ENCODE data around the gene ACBD4.

The ACBD4 gene

DNA sequence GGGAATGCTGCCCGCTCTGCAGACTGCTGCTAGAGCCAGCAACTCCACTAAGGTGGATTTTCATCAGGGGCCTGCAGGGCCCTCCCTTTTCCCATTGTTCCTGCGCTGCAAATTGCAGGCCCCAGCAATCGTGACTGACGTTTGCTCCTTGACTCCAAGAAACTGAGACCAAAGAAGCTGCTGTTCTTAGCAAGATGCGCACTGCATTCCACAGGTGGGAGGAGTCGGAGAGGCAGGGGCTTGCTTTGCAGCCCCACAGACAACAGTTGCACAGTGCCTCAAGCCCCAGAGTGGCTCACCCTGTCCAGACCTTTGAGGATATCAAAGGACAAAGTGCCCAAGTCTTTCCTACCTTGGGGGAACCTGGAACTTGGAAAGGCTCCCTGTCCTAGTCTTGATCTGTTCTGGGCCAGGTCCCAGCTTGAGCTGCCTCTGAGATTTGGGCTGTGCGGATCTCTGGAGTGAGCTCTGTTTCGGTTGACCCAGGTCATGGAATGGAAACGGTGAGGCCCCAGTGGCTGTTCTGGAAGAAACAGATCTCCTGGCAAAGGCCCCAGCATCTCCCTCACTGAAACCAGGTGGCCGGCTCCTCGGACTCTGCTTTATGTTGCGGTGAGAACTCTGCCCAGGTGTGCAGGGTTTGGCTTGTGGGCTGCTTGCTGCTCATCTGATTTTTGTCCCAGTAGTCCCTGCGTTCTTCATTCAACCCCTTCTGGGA is 28.0 kb upstream of the ACBD4 start:
- H3K27ac ChIP-seq = no peak overlapping the region
- no peak overlapping the region for H3K4me3 ChIP-seq
- no peak for DNase-seq (ENCODE audit: low read depth, low spot score)
- TF ChIP-seq POLR2AphosphoS5 (IDR thresholded peaks at IDR 0.05; ENCODE audit: borderline replicate concordance, low read depth, low read length) (no peak), FOXP2 (optimal IDR thresholded peaks at IDR 0.05; ENCODE audit: control extremely low read depth, extremely low read length, insufficient read depth) (no peak), EZH2 (IDR thresholded peaks at IDR 0.05) (no peak)
- H3K9ac ChIP-seq (ENCODE audit: insufficient read length) = no peak overlapping the region
- H3K9me3 ChIP-seq (ENCODE audit: low read depth, low read length) = no peaks in the 10 kb centered on the region
- peaks cover 60% of the 10 kb centered on the region for H3K36me3 ChIP-seq (ENCODE audit: insufficient read depth, low read length)

DNA sequence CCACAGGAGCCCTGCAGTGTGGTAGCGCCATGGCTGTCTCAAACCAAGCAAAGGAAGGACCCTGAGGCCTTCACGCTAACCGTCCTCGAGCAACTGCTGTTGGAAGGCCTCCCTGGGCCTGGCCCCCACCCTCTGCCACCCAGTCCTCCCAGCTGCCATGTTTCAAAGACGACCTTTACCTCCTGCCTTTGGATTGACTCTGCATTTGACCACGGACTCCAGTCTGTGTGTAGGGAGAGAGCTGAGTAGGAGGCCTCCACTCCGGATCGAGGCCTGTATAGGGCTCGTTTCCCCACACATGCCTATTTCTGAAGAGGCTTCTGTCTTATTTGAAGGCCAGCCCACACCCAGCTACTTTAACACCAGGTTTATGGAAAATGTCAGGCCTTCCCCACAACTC is 27.4 kb upstream of the ACBD4 start:
- DNase-seq (ENCODE audit: low read depth, low spot score) = no peak
- TF ChIP-seq FOXP2 (optimal IDR thresholded peaks at IDR 0.05; ENCODE audit: control extremely low read depth, extremely low read length, insufficient read depth) (no peak), POLR2AphosphoS5 (IDR thresholded peaks at IDR 0.05; ENCODE audit: borderline replicate concordance, low read depth, low read length) (no peak)

DNA sequence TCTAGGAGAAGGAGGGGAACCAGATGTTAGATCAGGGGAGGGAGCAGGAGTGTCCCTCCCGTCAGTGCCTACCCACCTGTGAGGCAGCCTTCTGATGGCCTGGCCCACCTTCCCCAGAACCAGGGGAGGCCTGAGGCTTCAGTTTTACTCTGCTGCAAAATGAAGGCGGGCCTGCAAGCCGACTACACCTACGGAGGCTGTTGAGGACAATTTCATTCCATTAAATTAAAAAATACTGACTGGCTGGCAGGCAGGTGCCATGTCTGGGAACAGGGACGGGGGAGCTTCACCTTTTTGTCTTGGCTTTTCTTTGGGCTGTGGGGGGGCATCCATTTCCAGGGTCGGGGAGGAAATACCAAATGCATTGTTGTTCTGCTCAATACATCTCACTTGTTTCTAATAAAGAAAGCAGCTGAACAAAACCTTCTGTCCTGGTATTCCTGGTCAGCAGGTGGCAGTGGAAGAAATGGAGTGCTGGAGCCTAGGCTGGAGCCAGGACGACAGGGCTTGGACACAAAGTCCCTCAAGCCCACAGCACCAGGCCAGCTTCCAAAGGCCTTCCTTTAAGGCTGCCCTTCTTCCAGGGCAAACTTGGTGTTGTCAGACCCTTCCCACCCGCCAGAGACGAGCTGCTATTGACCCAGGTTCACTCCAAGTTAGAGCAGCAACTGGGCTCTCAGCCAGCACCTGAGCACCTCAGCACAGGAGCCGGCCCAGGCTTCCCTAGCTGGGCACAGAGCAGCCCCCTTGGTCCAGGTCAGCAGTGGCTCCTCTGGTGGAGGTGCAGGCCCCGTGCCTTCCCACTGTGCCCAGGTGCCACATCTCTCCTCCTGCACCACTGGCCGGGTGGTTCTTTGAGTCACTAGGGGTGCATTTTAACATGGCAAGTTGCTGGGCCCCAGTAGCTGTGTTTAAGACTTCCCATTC is 26.6 kb upstream of the ACBD4 start:
- peaks cover 46% of the 10 kb centered on the region for H3K36me3 ChIP-seq (ENCODE audit: insufficient read depth, low read length)
- H3K4me3 ChIP-seq = no peak overlapping the region
- no peak overlapping the region for H3K27ac ChIP-seq
- no peak for DNase-seq (ENCODE audit: low read depth, low spot score)
- no peak for TF ChIP-seq FOXP2 (optimal IDR thresholded peaks at IDR 0.05; ENCODE audit: control extremely low read depth, extremely low read length, insufficient read depth)
- TF ChIP-seq EZH2 (IDR thresholded peaks at IDR 0.05) = no peak
- no peak for TF ChIP-seq POLR2AphosphoS5 (IDR thresholded peaks at IDR 0.05; ENCODE audit: borderline replicate concordance, low read depth, low read length)
- no peak overlapping the region for H3K9ac ChIP-seq (ENCODE audit: insufficient read length)
- no peaks in the 10 kb centered on the region for H3K9me3 ChIP-seq (ENCODE audit: low read depth, low read length)

More for the DNA sequence above, 27.4 kb upstream of the ACBD4 start:
- Histone ChIP-seq H3K9me3 (ENCODE audit: low read depth, low read length) (no peaks in the 10 kb centered on the region), H3K36me3 (ENCODE audit: insufficient read depth, low read length) (peaks cover 54% of the 10 kb centered on the region), H3K9ac (ENCODE audit: insufficient read length) (no peak overlapping the region), H3K27ac (no peak overlapping the region), H3K4me3 (no peak overlapping the region)

DNA sequence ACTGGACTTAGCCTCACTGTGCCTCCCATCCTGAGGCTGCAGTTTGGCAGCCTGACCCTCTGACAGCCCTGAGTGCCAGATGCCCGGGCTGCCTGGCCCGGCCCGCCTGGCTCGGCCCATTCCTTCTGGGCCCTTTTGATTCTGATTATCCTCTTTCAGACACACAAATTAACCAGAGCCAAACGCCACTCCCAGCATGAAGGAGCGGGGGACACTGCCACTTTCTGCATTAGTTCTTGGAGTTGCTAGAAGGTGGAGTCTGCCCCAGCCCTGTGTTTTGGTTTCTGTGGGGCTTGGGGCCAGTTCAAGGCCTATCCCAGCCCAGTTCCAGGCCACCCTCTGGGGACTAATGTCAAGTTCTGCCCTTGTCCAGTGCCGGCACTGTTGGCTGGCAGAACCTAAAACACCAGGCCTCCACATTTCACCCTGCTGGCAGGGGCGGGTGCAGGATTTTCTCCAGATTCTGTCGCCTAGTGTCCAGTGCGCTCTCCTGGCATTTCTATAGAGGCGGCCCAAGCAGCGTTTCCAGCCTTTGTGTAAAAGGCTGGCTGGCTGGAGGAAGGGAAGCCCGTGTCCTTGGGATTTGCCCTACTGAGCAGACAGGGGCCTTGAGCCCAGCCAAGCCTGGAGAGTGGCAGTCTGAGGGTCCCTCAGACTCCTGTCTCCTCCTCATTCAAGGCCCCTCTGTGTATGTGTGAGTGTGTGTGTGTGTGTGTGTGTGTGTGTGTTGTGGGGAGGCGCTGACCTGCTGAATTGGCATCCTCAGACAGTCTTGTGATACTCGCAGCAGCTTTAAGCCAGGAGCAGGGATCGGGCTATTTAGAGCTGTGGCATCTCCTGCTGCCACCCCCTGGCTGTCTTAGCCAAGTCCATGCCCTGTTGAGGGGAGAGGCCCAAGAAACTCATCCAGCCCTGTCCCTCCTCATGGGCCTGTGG is 24.5 kb upstream of the ACBD4 start:
- Histone ChIP-seq H3K9me3 (ENCODE audit: low read depth, low read length) (no peaks in the 10 kb centered on the region), H3K9ac (ENCODE audit: insufficient read length) (no peak overlapping the region), H3K4me3 (no peak overlapping the region), H3K27ac (0 out of 2 replicates have a peak overlapping the region, but pooled peaks have one; percentile 13), H3K36me3 (ENCODE audit: insufficient read depth, low read length) (peaks cover 25% of the 10 kb centered on the region)
- no peak for DNase-seq (ENCODE audit: low read depth, low spot score)
- TF ChIP-seq POLR2AphosphoS5 (IDR thresholded peaks at IDR 0.05; ENCODE audit: borderline replicate concordance, low read depth, low read length) (no peak; the same call in 1 of the 2 replicates), EZH2 (IDR thresholded peaks at IDR 0.05) (no peak), FOXP2 (optimal IDR thresholded peaks at IDR 0.05; ENCODE audit: control extremely low read depth, extremely low read length, insufficient read depth) (no peak)

DNA sequence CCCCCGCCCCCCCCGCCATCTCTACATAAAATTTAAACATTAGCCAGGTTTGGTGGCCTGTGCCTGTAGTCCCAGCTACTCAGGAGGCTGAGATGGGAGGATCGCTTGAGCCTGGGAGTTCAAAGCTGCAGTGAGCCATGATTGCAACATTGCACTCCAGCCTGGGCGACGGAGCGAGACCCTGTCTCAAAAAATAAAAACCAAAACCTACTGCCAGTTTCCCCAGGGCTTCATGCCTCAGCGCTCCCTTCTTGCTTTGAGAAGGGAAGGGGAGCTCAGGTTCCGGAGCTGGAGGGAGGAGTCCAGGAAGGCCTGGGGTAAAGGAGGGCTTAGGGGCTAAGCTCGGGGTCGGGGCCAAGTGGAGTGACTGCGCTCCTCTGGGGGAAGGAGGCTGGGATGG is 23.6 kb upstream of the ACBD4 start:
- no peak overlapping the region for H3K27ac ChIP-seq
- H3K9ac ChIP-seq (ENCODE audit: insufficient read length) = no peak overlapping the region
- peaks cover 16% of the 10 kb centered on the region for H3K36me3 ChIP-seq (ENCODE audit: insufficient read depth, low read length)
- TF ChIP-seq POLR2AphosphoS5 (IDR thresholded peaks at IDR 0.05; ENCODE audit: borderline replicate concordance, low read depth, low read length) = no peak
- no peak for TF ChIP-seq FOXP2 (optimal IDR thresholded peaks at IDR 0.05; ENCODE audit: control extremely low read depth, extremely low read length, insufficient read depth)
- TF ChIP-seq EZH2 (IDR thresholded peaks at IDR 0.05) = no peak
- H3K9me3 ChIP-seq (ENCODE audit: low read depth, low read length) = no peaks in the 10 kb centered on the region
- no peak for DNase-seq (ENCODE audit: low read depth, low spot score)
- H3K4me3 ChIP-seq = no peak overlapping the region

DNA sequence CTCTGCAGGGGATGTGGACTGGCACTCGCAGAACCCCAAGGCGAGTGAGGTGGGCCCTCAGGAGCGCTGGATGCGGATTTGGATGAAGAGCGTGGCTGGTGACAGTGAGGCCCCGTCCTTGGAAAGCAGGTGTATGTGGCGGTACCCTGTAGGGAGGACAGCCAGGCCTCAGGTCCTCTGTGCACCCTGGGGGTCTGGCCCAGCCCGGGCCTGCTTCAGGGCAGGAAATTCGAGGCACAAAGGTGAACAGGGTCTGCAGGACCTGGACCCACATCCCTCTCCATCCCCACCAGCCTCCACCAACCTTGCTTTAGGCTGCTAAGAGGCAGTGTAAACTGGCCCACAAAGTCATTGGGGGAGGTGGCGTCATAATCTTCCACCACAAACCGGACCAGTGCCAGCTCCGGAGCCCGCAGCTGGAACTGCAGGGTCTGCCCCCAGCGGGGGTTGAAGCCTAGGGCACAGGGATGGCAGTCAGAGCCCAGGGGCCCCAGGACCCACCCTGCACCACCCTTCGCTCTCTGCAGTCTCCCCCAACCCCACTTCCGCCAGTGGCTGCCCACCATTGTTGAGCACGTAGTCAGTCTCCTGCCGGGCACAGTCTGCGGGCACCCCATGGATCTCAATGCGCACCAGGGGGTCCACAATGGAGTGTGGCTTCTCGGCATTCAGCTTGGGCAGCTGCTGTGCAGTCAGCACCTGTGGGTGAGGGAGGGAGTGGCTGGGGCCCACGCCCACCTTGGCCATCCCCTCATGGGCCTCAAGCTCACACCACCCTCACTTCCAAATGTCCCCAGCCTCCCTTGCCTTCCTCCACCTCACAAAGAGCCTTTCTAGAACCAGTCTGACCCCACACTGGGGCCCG is 22.7 kb upstream of the ACBD4 start:
- no peak overlapping the region for H3K27ac ChIP-seq
- no peak overlapping the region for H3K9ac ChIP-seq (ENCODE audit: insufficient read length)
- DNase-seq (ENCODE audit: low read depth, low spot score) = no peak
- H3K9me3 ChIP-seq (ENCODE audit: low read depth, low read length) = no peaks in the 10 kb centered on the region
- no peak for TF ChIP-seq FOXP2 (optimal IDR thresholded peaks at IDR 0.05; ENCODE audit: control extremely low read depth, extremely low read length, insufficient read depth)
- no peak for TF ChIP-seq POLR2AphosphoS5 (IDR thresholded peaks at IDR 0.05; ENCODE audit: borderline replicate concordance, low read depth, low read length)
- TF ChIP-seq EZH2 (IDR thresholded peaks at IDR 0.05) = no peak
- H3K4me3 ChIP-seq = no peak overlapping the region
- peaks cover 7% of the 10 kb centered on the region; the same call in 1 of the 2 replicates for H3K36me3 ChIP-seq (ENCODE audit: insufficient read depth, low read length)

DNA sequence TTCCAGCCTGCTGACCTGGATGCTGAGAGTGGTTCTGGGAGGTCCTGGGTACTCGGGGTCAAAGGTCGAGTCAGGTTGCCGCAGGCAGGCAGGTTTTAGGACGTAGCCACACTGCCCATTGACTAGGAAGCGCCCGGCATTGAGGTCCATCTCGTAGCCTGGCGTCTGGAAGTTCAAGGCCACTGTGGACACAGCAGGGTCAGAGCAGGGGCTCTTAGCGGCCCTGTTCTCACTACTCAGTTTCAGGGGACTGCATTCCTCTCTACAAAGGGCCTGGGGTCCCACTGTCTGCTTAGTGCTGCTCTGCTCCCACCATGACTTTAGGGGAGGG is 22.1 kb upstream of the ACBD4 start:
- peaks cover under 1% of the 10 kb centered on the region; the same call in 1 of the 2 replicates for H3K36me3 ChIP-seq (ENCODE audit: insufficient read depth, low read length)

More for the DNA sequence above, 22.1 kb upstream of the ACBD4 start:
- no peak for TF ChIP-seq POLR2AphosphoS5 (IDR thresholded peaks at IDR 0.05; ENCODE audit: borderline replicate concordance, low read depth, low read length)
- no peak for TF ChIP-seq EZH2 (IDR thresholded peaks at IDR 0.05)
- no peak for TF ChIP-seq FOXP2 (optimal IDR thresholded peaks at IDR 0.05; ENCODE audit: control extremely low read depth, extremely low read length, insufficient read depth)
- Histone ChIP-seq H3K27ac (no peak overlapping the region), H3K4me3 (no peak overlapping the region), H3K9ac (ENCODE audit: insufficient read length) (no peak overlapping the region), H3K9me3 (ENCODE audit: low read depth, low read length) (no peaks in the 10 kb centered on the region)
- no peak for DNase-seq (ENCODE audit: low read depth, low spot score)
